H9 (cell line): ENCODE data around the gene LGMN. TPM values are rescaled to one million over a fixed set of nuclear protein-coding genes. Genes with fewer than 3 reads are reported as not detected.
"Not testable (repeated sequence)": the region's sequence is repeated elsewhere in the genome, so short reads cannot be mapped to it uniquely, and the experiment has no call there.

ENCODE experiments used
- DNase-seq: peaks from one replicate; pipeline ENCODE4 v3.0.0-alpha.2; 2017
- H2AFZ ChIP-seq: one replicate; pipeline ENCODE4 v1.6.1; 2013; ENCODE audit warnings: mild to moderate bottlenecking, low read length, control low read depth, moderate library complexity
- H2AK5ac ChIP-seq: 2 replicates; pipeline ENCODE4 v1.6.1; 2013; ENCODE audit warnings: low read length, control low read depth, mixed read lengths; ENCODE audit not compliant: insufficient read length
- H2BK120ac ChIP-seq: one replicate; pipeline ENCODE4 v1.6.1; 2013; ENCODE audit warnings: low read depth, mild to moderate bottlenecking, low read length, control low read depth, inconsistent platforms; ENCODE audit not compliant: poor library complexity, severe bottlenecking
- H2BK12ac ChIP-seq: 2 replicates; pipeline ENCODE4 v1.6.1; 2013; ENCODE audit warnings: low read length, control low read depth, mixed read lengths, low read depth; ENCODE audit not compliant: insufficient read length
- H2BK15ac ChIP-seq: 2 replicates; pipeline ENCODE4 v1.6.1; 2013; ENCODE audit warnings: low read depth, low read length, control low read depth
- H2BK20ac ChIP-seq: one replicate; pipeline ENCODE4 v1.6.1; 2013; ENCODE audit warnings: low read depth, mild to moderate bottlenecking, low read length, control low read depth, inconsistent platforms; ENCODE audit not compliant: poor library complexity, severe bottlenecking
- H2BK5ac ChIP-seq: 2 replicates; pipeline ENCODE4 v1.6.1; 2013; ENCODE audit warnings: low read length, control low read depth, mixed read lengths; ENCODE audit not compliant: insufficient read length
- H3K14ac ChIP-seq: 2 replicates; pipeline ENCODE4 v1.6.1; 2013; ENCODE audit warnings: low read length, control low read depth; ENCODE audit not compliant: insufficient read depth
- H3K18ac ChIP-seq: 2 replicates; pipeline ENCODE4 v1.6.1; 2013; ENCODE audit warnings: low read depth, mild to moderate bottlenecking, mixed read lengths, low read length, control low read depth; ENCODE audit not compliant: insufficient read length
- H3K23ac ChIP-seq: 2 replicates; pipeline ENCODE4 v1.6.1; 2013; ENCODE audit warnings: low read length, control low read depth, mixed read lengths, low read depth; ENCODE audit not compliant: insufficient read length
- H3K23me2 ChIP-seq: 2 replicates; pipeline ENCODE4 v1.6.1; 2013; ENCODE audit warnings: low read depth, mild to moderate bottlenecking, mixed read lengths, low read length, control low read depth; ENCODE audit not compliant: insufficient read length, poor library complexity, severe bottlenecking
- H3K27ac ChIP-seq: 2 replicates; pipeline ENCODE4 v1.5.1; 2013; ENCODE audit warnings: low read length, control low read depth, mixed read lengths, low read depth; ENCODE audit not compliant: insufficient read length
- H3K27me3 ChIP-seq: 2 replicates; pipeline ENCODE4 v1.6.1; 2013; ENCODE audit warnings: low read length, control low read depth, inconsistent platforms; ENCODE audit not compliant: insufficient read depth
- H3K4ac ChIP-seq: 2 replicates; pipeline ENCODE4 v1.6.1; 2013; ENCODE audit warnings: low read depth, mild to moderate bottlenecking, control low read depth, inconsistent platforms, low read length, moderate library complexity
- H3K4me1 ChIP-seq: 2 replicates; pipeline ENCODE4 v1.6.1; 2013; ENCODE audit warnings: low read length, control low read depth, inconsistent platforms; ENCODE audit not compliant: insufficient read depth
- H3K4me2 ChIP-seq: 2 replicates; pipeline ENCODE4 v1.6.1; 2013; ENCODE audit warnings: low read length, control low read depth, mixed read lengths; ENCODE audit not compliant: insufficient read length, insufficient read depth
- H3K56ac ChIP-seq: 2 replicates; pipeline ENCODE4 v1.6.1; 2013; ENCODE audit warnings: low read depth, mild to moderate bottlenecking, mixed read lengths, low read length, control low read depth; ENCODE audit not compliant: insufficient read length
- H3K79me1 ChIP-seq: 2 replicates; pipeline ENCODE4 v1.6.1; 2013; ENCODE audit warnings: low read depth, mild to moderate bottlenecking, moderate library complexity, low read length, control low read depth, inconsistent platforms; ENCODE audit not compliant: insufficient read depth, poor library complexity, severe bottlenecking
- H3K79me2 ChIP-seq: 2 replicates; pipeline ENCODE4 v1.6.1; 2013; ENCODE audit warnings: low read length, control low read depth, inconsistent platforms; ENCODE audit not compliant: insufficient read depth
- H3K9ac ChIP-seq: 2 replicates; pipeline ENCODE4 v1.6.1; 2013; ENCODE audit warnings: low read length, control low read depth, mixed read lengths; ENCODE audit not compliant: insufficient read length; ENCODE audit errors: extremely low read depth
- H3K9me3 ChIP-seq: one replicate; pipeline ENCODE4 v1.6.1; 2013; ENCODE audit warnings: low read depth, low read length, inconsistent platforms; ENCODE audit not compliant: control insufficient read depth
- H3T11ph ChIP-seq: one replicate; pipeline ENCODE4 v1.6.1; 2013; ENCODE audit warnings: mild to moderate bottlenecking, low read length, control low read depth, inconsistent platforms
- H4K20me1 ChIP-seq: one replicate; pipeline ENCODE4 v1.6.1; 2013; ENCODE audit not compliant: control insufficient read depth, insufficient read length, insufficient read depth
- H4K5ac ChIP-seq: 2 replicates; pipeline ENCODE4 v1.6.1; 2013; ENCODE audit warnings: low read depth, mild to moderate bottlenecking, mixed read lengths, low read length, control low read depth; ENCODE audit not compliant: insufficient read length
- H4K8ac ChIP-seq: replicated peaks from 2 replicates; pipeline ENCODE4 v1.6.1; 2013; ENCODE audit warnings: low read length, control low read depth, mixed read lengths, low read depth; ENCODE audit not compliant: insufficient read length
- H4K91ac ChIP-seq: 2 replicates; pipeline ENCODE4 v1.6.1; 2013; ENCODE audit warnings: low read depth, mild to moderate bottlenecking, moderate library complexity, mixed read lengths, low read length, control low read depth; ENCODE audit not compliant: insufficient read length
- H3K27ac Mint-ChIP-seq, 3 experiments: 2 replicates in 2 of 3; 3 replicates in 1 of 3; pipeline ENCODE4 v1.8.0; 2020 to 2021; ENCODE audit warnings: mixed read lengths in 3 of 3, mild to moderate bottlenecking in 1 of 3, moderate library complexity in 1 of 3
- H3K27me3 Mint-ChIP-seq: 2 replicates; pipeline ENCODE4 v1.8.0; 2021; ENCODE audit warnings: low read depth, mild to moderate bottlenecking, moderate library complexity, mixed read lengths
- H3K36me3 Mint-ChIP-seq, 3 experiments: 2 replicates in 2 of 3; 3 replicates in 1 of 3; pipeline ENCODE4 v1.8.0; 2020 to 2021; ENCODE audit warnings: low read depth in 3 of 3, mixed read lengths in 3 of 3; ENCODE audit not compliant: insufficient read depth in 1 of 3
- H3K4me1 Mint-ChIP-seq, 2 experiments: 2 replicates each; pipeline ENCODE4 v1.8.0; 2020; ENCODE audit warnings: mixed read lengths in 2 of 2
- H3K4me3 Mint-ChIP-seq, 2 experiments: 2 replicates in 1 of 2; 3 replicates in 1 of 2; pipeline ENCODE4 v1.8.0; 2020 to 2021; ENCODE audit warnings: mild to moderate bottlenecking in 2 of 2, mixed read lengths in 2 of 2, moderate library complexity in 1 of 2
- H3K9me3 Mint-ChIP-seq, 2 experiments: 2 replicates in 1 of 2; 3 replicates in 1 of 2; pipeline ENCODE4 v1.8.0; 2020; ENCODE audit warnings: mild to moderate bottlenecking in 2 of 2, mixed read lengths in 2 of 2, moderate library complexity in 1 of 2
- WGBS: extraction: QIAGEN DNeasy Blood & Tissue Kit; methylation state at CpG from one replicate; pipeline ENCODE4 v1.1.7; 2013; ENCODE audit warnings: missing lambda C conversion rate, low lambda C conversion rate, mixed read lengths; ENCODE audit not compliant: insufficient read length; ENCODE audit errors: extremely low coverage; 5-methylcytosine and 5-hydroxymethylcytosine counted together
- total RNA-seq: library from RNA; stranded (reverse); gene quantifications from 2 replicates; pipeline ENCODE4 v1.2.1, GENCODE V29; 2021

The LGMN gene
- total RNA-seq, 1 experiment from 2014 or later = 55.3 TPM

DNA sequence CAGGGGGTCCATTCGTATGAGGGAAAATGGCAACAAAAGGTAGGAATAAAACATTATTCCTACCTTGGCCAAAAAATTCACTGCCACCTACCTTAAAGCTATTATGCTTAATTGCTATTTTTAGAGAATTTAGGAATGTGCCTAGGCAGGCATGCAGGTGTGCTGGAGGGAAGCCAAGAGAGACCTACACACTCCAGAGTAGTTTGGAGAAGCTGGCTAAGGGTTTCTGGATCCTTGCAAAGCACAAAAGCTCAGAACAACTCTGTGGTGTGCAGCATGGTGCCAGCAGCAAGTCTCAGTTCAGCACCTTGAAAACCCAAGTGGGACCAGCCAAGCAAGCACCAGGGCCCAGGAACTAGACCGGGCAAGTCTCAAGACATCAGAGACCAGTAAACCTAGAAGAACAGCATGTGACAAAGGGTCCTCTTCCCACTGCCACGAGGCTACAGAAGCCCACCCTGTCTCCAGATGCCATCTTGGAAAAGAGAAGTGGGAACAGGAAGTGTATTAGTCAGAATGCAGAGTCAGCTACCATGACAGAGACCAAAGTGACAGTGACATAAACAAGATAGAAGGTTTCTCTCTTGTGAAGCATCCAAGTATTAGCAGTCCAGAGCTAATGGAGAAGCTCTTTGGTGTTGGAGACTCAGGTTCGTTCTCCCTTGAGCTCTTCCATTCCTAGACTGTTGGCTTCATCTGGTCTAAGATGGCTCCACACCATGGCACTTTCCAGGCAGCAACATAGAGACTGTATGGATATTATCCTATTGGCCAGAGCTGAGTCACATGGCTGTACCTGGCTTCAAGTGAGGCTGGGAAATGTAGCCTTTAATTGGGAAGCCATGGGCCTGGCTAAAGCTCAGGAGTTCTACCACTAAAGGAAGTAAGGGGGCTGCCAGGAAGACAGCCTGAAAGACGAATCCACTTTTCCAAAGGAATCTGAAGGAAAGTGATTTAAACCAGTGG, 15.5 kb upstream of the LGMN start:
- H4K8ac ChIP-seq, H3K4ac ChIP-seq, H3K79me1 ChIP-seq, H3K4me2 ChIP-seq, H4K5ac ChIP-seq, H3K23me2 ChIP-seq, H2BK15ac ChIP-seq, H2AK5ac ChIP-seq, H3K9me3 ChIP-seq, H2BK120ac ChIP-seq, H3K79me2 ChIP-seq, DNase-seq, H3K36me3 Mint-ChIP-seq, H3K56ac ChIP-seq, H2BK5ac ChIP-seq, H3K14ac ChIP-seq, H2AFZ ChIP-seq, H3K27ac Mint-ChIP-seq, H2BK20ac ChIP-seq, H3K27ac ChIP-seq, H3K4me1 ChIP-seq, H4K91ac ChIP-seq, H2BK12ac ChIP-seq, H3K4me3 Mint-ChIP-seq, H3T11ph ChIP-seq, H3K9me3 Mint-ChIP-seq, H3K27me3 ChIP-seq, H3K4me1 Mint-ChIP-seq, H3K9ac ChIP-seq, H3K23ac ChIP-seq, H4K20me1 ChIP-seq, H3K18ac ChIP-seq: not testable (repeated sequence)
- peaks cover 18% of the 10 kb centered on the region for H3K27me3 Mint-ChIP-seq
- no CpG with 5 or more reads among the region's 5 CpGs for WGBS
